HepG2 (cell line): ENCODE results near the gene AKAP6. TPM values are rescaled to one million over a fixed set of nuclear protein-coding genes. Genes with fewer than 3 reads are reported as not detected.

ENCODE experiments used
- ATAC-seq: fragments of 200-7000 bp; cut with Tn5 transposase; 3 replicates; pipeline ENCODE4 v1.9.1; 2020; ENCODE audit warnings: mild to moderate bottlenecking, moderate library complexity
- BruUV-seq: library from RNA; stranded (reverse); fragments of 400-500 nt; replicated peaks from 2 replicates; lab custom pipeline; 2021; lab: Mats Ljungman, UMichigan
- CTCF ChIA-PET: fragments of 300-600 bp; formaldehyde crosslinking; extraction: SDS; loops from one replicate; lab custom pipeline; 2021; ENCODE audit warnings: low total read pairs, inconsistent platforms, low intra/inter-chr PET ratio; lab: Yijun Ruan, JAX
- POLR2A ChIA-PET: fragments of 350-600 bp; sonication (Branson Sonifier 250); formaldehyde crosslinking; loops from one replicate; lab custom pipeline; 2020; ENCODE audit warnings: antibody characterized with exemption, inconsistent platforms; lab: Yijun Ruan, JAX
- DNase-seq: peaks from one replicate; pipeline ENCODE4 v3.0.0-alpha.2; 2015; ENCODE audit warnings: low spot score
- FAIRE-seq: peaks from 3 replicates; lab custom pipeline; 2011; peaks lifted over from hg19 to GRCh38; lab: Jason Lieb, UNC
- H2AFZ ChIP-seq: one replicate; pipeline ENCODE4 v1.6.1; 2011; ENCODE audit warnings: low read length, inconsistent platforms
- H3K27ac ChIP-seq: fragments of 300-600 bp; 3 replicates; pipeline ENCODE4 v1.8.0; 2011; ENCODE audit warnings: mixed run types, mild to moderate bottlenecking, mixed read lengths, low read length, inconsistent platforms; ENCODE audit not compliant: insufficient read depth; ENCODE audit errors: extremely low read length
- H3K27me3 ChIP-seq, 2 experiments: fragments of 200-600 bp in 1 of 2; 2 replicates in 1 of 2; 3 replicates in 1 of 2; pipeline versions ENCODE4 v1.6.0 to v1.8.0; 2011; ENCODE audit warnings: low read length in 2 of 2, mild to moderate bottlenecking in 2 of 2, moderate library complexity in 2 of 2, inconsistent platforms in 1 of 2; ENCODE audit not compliant: insufficient read depth in 2 of 2, control insufficient read depth in 1 of 2
- H3K36me3 ChIP-seq, 2 experiments: fragments of 200-600 bp in 1 of 2; replicated peaks in 1 of 2; 2 replicates in 1 of 2; 3 replicates in 1 of 2; pipeline versions ENCODE4 v1.5.1 to v1.8.0; 2011; ENCODE audit warnings: low read length in 2 of 2, inconsistent platforms in 1 of 2; ENCODE audit not compliant: insufficient read depth in 2 of 2, control insufficient read depth in 1 of 2
- H3K4me1 ChIP-seq: 2 replicates; pipeline ENCODE4 v1.5.1; 2012; ENCODE audit warnings: low read length, inconsistent platforms; ENCODE audit not compliant: insufficient read depth
- H3K4me2 ChIP-seq: 2 replicates; pipeline ENCODE4 v1.6.0; 2011; ENCODE audit warnings: low read depth, low read length, inconsistent platforms
- H3K4me3 ChIP-seq, 3 experiments: fragments of 200-600 bp in 1 of 3; sonication (generic), shearing (Covaris generic) in 1 of 3; replicated peaks in 1 of 3; 2 replicates each; pipeline ENCODE4 v1.5.1; 2011 to 2016; ENCODE audit warnings: low read length in 3 of 3, inconsistent platforms in 2 of 3, low read depth in 2 of 3, mild to moderate bottlenecking in 2 of 3, control low read depth in 1 of 3, mixed read lengths in 1 of 3; ENCODE audit not compliant: insufficient read depth in 1 of 3
- H3K79me2 ChIP-seq: one replicate; pipeline ENCODE4 v1.6.1; 2011; ENCODE audit warnings: low read length, inconsistent platforms; ENCODE audit not compliant: insufficient read depth
- H3K9ac ChIP-seq: 2 replicates; pipeline ENCODE4 v1.6.0; 2011; ENCODE audit warnings: mild to moderate bottlenecking, low read depth, low read length, inconsistent platforms; ENCODE audit not compliant: insufficient read depth
- H3K9me3 ChIP-seq: 2 replicates; pipeline ENCODE4 v1.5.1; 2012; ENCODE audit warnings: mild to moderate bottlenecking, low read length
- H4K20me1 ChIP-seq: 2 replicates; pipeline ENCODE4 v1.6.0; 2011; ENCODE audit warnings: inconsistent platforms, mild to moderate bottlenecking, low read length, moderate library complexity; ENCODE audit not compliant: insufficient read depth
- ETV5 ChIP-seq: IDR thresholded peaks from 2 replicates; pipeline ENCODE4 v1.6.1; 2018; ENCODE audit warnings: missing biosample characterization, missing genetic modification reagents, inconsistent platforms, borderline replicate concordance
- HNRNPH1 ChIP-seq: fragments of 200-400 bp; formaldehyde crosslinking; optimal IDR thresholded peaks from 2 replicates; pipeline ENCODE3; 2017; ENCODE audit warnings: mild to moderate bottlenecking, low read depth, low read length
- HNRNPK ChIP-seq: fragments of 200-400 bp; formaldehyde crosslinking; IDR thresholded peaks from 2 replicates; pipeline ENCODE4 v1.6.1; 2018; ENCODE audit warnings: low read length, low read depth, moderate library complexity, mild to moderate bottlenecking; ENCODE audit not compliant: poor library complexity, severe bottlenecking
- MAFF ChIP-seq: IDR thresholded peaks from 2 replicates; pipeline ENCODE4 v1.6.1; 2011; ENCODE audit warnings: low read depth, low read length, improper control_type of control experiment
- MAFK ChIP-seq, 2 experiments: IDR thresholded peaks in 1 of 2; conservative IDR thresholded peaks in 1 of 2; 2 replicates each; pipeline ENCODE4 v1.6.1; 2011; ENCODE audit warnings: improper control_type of control experiment in 2 of 2, low read length in 2 of 2
- MAX ChIP-seq: IDR thresholded peaks from 2 replicates; pipeline ENCODE4 v1.6.1; 2012; ENCODE audit warnings: inconsistent platforms
- RFX3 ChIP-seq: IDR thresholded peaks from 2 replicates; pipeline ENCODE4 v1.6.1; 2016; ENCODE audit warnings: missing biosample characterization, missing genetic modification reagents
- WIZ ChIP-seq: sonication (generic); formaldehyde crosslinking; IDR thresholded peaks from 2 replicates; pipeline ENCODE4 v1.5.1; 2020; ENCODE audit warnings: mild to moderate bottlenecking, missing genetic modification reagents
- WGBS: methylation state at CpG from one replicate; pipeline ENCODE4 v1.1.6; 2017; ENCODE audit warnings: low lambda C conversion rate; 5-methylcytosine and 5-hydroxymethylcytosine counted together
- in situ Hi-C: cut with HindIII; loops from 2 replicates; pipeline ENCODE4 v1.10.0; 2017; ENCODE audit warnings: low pct_unique_long_range_greater_than_20kb; ENCODE audit not compliant: extremely low pct_ligation_motif_present
- intact Hi-C: fragments of 100-400 bp; cut with micrococcal nuclease; formaldehyde crosslinking; loops from one replicate; pipeline ENCODE4 v1.10.0; 2022; ENCODE audit not compliant: unreplicated experiment
- polyA plus RNA-seq, 8 experiments: library from polyadenylated mRNA; depleted of rRNA in 3 of 8; stranded (reverse) in 7 of 8; unstranded in 1 of 8; fragments of >200 nt; fragmentation: Illumina TruSeq in 4 of 8; extraction: Trizol in 4 of 8; gene quantifications; 2 replicates each; pipeline versions ENCODE4 v1.2.1 to v1.2.3, GENCODE V29; 2011 to 2016; ENCODE audit warnings: low read depth in 4 of 8, missing spikeins in 1 of 8, mixed read lengths in 1 of 8; ENCODE audit not compliant: insufficient read depth in 1 of 8
- total RNA-seq, 5 experiments: library from RNA; depleted of rRNA; stranded (reverse); fragments of >200 nt; fragmentation: Illumina TruSeq; extraction: Trizol; gene quantifications; 2 replicates each; pipeline ENCODE4 v1.2.3, GENCODE V29; 2016; ENCODE audit warnings: low read depth in 1 of 5

The AKAP6 gene
- total and polyA plus RNA-seq, 2 of the 13 experiments (the other 11 are each of a cell fraction or from before 2014, with no cell fraction given): 1.4 TPM

GRCh38 chr14:32703183-32703621 is 374.1 kb downstream of the AKAP6 start:
- Histone ChIP-seq H3K4me3 (no peak overlapping the region), H3K36me3 (no peaks in the 10 kb centered on the region)
- POLR2A ChIA-PET: no interaction called here
- 53% methylated on average over 4 of the region's 4 CpGs for whole genome bisulfite sequencing
- TF ChIP-seq MAFK (conservative IDR thresholded peaks at IDR 0.05 in 1 of 2, IDR thresholded peaks at IDR 0.05 in 1 of 2; ENCODE audit: low read length in 2 of 2) (peak; percentile 98 to 99), HNRNPH1 (no peak), RFX3 (CRISPR knock-in tag) (no peak), MAX (no peak), ETV5 (CRISPR knock-in tag) (no peak), HNRNPK (peak; percentile 15), WIZ (CRISPR knock-in tag) (no peak), MAFF (peak; percentile 99)
- TF ChIP-seq, all 625 proteins: peak for 3
- Histone ChIP-seq H3K9ac (no peak overlapping the region), H3K27ac (no peak overlapping the region), H2AFZ (no peak overlapping the region), H3K79me2 (no peaks in the 10 kb centered on the region), H3K4me2 (no peak overlapping the region), H3K27me3 (no peaks in the 10 kb centered on the region), H4K20me1 (no peaks in the 10 kb centered on the region), H3K4me1 (no peaks in the 10 kb centered on the region), H3K9me3 (no peaks in the 10 kb centered on the region)
- CTCF ChIA-PET: no interaction called here
- no TSS peak for BruUV-seq
- in situ Hi-C loops: loop anchor here (25.0 kb wide), 1 partner anchor 1609 kb away; no protein-coding TSS in a partner anchor
- intact Hi-C loops: no loop called here
- no peak for ATAC-seq
- no peak for DNase-seq
- no peak for FAIRE-seq
